HG02981 (cell line): Measurements from ENCODE around the gene FAM83E.

Experiments
- ATAC-seq: cut with Tn5 transposase; IDR thresholded peaks from one replicate; pipeline ENCODE4 v1.9.1; 2021; ENCODE audit warnings: mild to moderate bottlenecking, moderate library complexity; ENCODE audit not compliant: unreplicated experiment

FAM83E gene

GRCh38 chr19:48613024-48613851 is 1.6 kb downstream of the FAM83E start:
- no peak for ATAC-seq

GRCh38 chr19:48611872-48612271 is 3.0 kb downstream of the FAM83E start:
- ATAC-seq = no peak

GRCh38 chr19:48609571-48610108 is 5.2 kb downstream of the FAM83E start:
- ATAC-seq = no peak

- peak; percentile 60 for ATAC-seq
Measured at GRCh38 chr19:48608798-48609263, 6.0 kb downstream of the FAM83E start.

- ATAC-seq = no peak
Measured at GRCh38 chr19:48607359-48607755, 7.5 kb downstream of the FAM83E start.

GRCh38 chr19:48606463-48607358 is 8.2 kb downstream of the FAM83E start, which contains the start of gene SPACA4:
Gene SPACA4 (plus strand): TSS chr19:48606742. CDS start chr19:48606979, 237 bp downstream.
- no peak for ATAC-seq

- no peak for ATAC-seq
Measured at GRCh38 chr19:48603850-48604249, 11.0 kb downstream of the FAM83E start.

- no peak for ATAC-seq
Measured at GRCh38 chr19:48603449-48603848, 11.4 kb downstream of the FAM83E start.

GRCh38 chr19:48603001-48603400 is 11.9 kb downstream of the FAM83E start:
- no peak for ATAC-seq

DNA sequence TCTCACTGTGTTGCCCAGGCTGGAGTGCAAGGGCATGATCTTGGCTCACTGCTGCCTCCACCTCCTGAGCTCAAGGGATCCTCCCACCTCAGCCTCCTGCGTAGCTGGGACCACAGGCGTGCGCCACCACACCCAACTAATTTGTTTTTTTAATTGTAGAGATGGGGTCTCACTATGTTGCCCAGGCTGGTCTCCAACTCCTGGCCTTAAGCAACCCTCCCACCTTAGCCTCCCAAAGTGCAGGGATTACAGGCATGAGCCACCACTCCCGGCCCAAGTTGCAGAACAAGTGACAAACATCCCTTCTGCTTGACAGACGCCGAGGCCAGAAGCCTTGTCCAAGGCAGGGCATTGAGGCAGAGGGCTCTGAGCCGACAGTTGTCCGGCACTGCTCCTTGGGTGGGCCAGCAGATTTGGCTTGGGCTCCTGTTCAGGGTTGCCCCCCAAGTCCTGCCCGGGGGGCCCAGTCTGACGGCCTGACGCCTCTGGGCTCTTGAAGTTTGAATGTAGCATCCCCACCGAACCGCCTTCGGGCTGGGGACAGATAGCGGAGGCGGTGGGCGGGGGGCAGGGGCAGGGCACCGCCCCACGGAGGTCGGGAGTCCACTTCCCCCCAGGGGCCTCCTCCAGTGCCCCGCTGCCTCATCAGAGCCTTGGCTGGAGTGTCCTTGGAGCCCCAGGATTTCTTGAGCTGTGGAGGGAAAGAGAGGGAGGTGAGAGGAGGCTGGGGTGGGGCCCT is 14.0 kb downstream of the FAM83E start:
- no peak for ATAC-seq

DNA sequence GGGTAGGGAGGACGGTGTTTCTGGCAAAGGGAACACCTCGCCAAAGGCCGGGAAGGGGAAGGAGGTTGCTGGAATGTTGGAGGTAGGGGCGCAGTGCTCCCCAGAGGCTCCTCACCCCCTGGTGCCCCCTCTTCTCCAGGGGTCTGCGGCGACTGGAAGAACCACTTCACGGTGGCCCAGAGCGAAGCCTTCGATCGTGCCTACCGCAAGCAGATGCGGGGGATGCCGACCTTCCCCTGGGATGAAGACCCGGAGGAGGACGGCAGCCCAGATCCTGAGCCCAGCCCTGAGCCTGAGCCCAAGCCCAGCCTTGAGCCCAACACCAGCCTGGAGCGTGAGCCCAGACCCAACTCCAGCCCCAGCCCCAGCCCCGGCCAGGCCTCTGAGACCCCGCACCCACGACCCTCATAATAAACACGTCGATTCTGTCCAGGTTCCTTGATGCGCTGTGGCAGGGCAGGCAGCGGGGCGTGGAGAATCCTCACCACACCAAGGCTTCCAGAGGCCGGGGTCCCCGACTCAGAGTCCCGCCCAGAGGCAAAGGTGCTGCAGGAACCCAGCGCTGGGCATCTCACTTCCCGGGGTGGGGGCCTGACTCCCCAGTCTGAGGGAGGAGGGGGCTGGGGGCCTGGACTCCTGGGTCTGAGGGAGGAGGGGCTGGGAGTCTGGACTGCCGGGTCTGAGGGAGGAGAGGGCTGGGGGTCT is 15.7 kb downstream of the FAM83E start:
- no peak for ATAC-seq

DNA sequence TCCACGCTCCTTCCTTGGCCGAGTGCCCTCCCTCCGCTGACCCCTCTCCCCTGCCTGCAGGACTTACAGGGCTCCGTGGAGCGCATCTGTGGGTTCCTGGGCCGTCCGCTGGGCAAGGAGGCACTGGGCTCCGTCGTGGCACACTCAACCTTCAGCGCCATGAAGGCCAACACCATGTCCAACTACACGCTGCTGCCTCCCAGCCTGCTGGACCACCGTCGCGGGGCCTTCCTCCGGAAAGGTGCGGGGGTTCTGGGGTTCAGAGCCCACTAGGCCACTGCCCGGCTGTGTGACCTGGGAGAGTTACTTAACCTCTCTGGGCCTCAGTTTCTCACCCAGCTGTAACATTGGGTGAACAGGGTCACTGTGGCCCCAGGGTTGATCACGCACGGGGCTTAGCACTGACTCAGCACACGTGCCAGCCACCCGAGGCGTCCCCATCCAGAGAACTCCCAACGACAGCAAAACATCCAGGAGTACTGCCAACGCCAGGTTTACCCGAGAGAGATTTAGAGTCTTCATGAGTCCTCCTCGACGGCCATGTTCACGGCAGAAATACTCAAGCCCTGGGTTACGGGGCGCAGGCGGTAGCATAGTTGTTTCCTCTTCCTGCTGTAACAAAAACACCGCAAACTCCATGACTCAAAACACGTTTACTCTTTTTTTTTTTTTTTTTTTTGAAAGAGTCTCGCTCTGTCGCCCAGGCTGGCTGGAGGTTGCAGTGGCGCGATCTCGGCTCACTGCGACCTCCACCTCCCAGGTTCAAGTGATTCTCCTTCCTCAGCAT is 18.0 kb downstream of the FAM83E start:
- no peak for ATAC-seq

DNA sequence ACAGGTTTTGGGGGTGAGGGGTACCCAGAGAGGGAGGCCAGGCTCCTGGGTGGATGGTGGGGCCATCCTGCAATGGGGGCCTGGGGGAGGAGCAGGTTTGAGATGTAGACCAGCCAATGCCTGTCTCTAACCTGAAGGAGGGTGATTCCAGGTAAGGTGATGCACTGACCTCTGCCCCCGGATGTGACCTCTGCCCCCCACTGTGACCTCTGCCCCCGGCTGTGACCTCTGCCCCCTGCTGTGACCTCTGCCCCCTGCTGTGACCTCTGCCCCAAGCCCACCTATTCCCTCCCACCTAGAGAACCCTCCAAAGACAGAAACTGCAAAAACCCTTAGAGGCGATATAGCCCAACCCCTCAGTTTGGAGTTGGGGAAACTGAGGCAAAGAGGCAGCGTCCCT is 18.6 kb downstream of the FAM83E start:
- no peak for ATAC-seq

DNA sequence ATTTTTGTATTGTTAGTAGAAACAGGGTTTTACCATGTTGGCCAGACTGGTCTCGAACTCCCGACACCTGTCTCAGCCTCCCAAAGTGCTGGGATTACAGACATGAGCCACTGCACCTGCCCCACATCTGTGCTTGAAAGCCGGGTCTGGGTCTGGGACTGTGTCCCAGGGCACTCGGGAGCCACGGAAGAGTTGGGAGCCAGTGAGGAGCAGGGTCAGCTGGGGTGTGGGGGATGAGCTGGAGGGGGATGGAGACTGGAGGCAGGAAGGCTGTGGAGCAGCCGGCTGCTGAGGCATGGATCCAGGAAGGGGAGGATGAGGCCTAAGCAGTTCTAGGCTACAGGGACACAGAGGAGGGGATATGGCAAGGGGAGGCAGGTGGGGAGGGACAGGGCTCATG is 19.0 kb downstream of the FAM83E start:
- no peak for ATAC-seq

DNA sequence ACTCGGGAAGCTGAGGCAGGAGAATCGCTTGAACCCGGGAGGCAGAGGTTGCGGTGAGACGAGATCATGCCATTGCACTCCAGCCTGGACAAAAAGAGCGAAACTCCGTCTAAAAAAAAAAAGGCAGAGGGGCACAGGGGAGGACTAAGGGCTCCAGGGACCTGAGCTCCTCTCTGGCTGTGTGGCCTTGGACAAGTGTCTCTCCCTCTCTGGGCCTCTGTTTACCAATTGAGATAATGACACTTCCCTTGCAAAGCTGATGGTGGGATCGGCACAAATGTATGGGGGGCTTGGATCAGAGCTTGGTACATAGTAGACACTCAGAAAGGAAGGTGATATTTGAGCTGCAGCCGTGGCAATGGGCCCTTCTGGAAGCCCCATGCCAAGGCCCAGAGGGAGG is 19.7 kb downstream of the FAM83E start:
- no peak for ATAC-seq

GRCh38 chr19:48591021-48591420 is 23.9 kb downstream of the FAM83E start:
- ATAC-seq = no peak

DNA sequence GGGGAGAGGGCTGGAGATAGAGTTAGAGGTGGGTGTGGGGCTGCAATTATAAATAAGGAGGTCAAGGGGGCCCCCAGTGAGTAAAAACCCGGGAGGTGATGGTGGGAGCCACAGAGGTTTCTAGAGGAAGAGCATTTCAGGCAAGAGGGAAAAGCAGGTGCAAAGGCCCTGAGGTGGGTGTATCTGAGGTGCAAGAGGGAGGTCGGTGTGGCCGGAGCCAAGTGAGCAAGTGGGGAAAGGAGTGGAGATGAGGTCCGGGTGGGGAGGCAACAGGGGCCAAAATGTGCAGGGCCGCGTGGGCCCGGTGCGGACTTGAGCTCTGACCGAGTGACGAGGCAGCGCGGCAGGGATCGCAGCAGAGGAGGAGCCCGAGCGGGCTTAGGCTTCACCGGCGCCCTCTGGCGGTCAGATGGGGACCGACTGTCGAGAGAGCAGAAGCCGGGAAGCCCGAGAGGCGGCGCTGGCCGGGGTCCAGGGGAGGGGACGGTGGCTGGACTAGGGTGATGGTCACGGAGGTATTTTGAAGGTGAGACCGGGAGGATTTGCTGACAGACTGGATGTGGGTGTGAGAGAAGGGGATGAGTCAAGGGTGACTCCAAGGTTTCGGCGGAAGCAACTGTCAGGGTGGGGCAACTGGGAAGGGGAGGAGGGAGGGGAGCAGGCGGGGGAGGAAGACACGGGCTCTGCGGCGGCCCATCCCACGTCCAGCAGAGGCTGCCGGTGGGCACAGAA is 26.0 kb downstream of the FAM83E start:
- no peak for ATAC-seq

DNA sequence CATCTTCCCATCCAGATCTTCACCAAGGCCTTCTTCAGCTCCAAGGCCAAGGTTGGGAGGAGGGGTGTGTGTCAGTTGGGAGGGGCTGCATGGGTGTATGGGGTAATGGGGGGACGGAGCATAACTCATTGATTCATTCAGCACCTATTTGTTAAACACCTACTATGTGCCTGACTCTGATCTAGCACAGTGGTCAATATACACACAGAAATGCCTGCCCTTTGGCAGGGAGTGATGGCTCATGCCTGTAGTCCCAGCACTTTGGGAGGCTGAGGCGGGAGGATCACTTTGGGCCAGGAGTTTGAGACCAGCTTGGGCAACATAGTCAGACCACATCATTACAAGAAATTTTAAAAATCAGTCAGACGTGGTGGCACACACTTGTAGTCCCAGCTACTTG is 27.5 kb downstream of the FAM83E start:
- ATAC-seq = no peak

- no peak for ATAC-seq
Measured at GRCh38 chr19:48582168-48582567, 32.7 kb downstream of the FAM83E start.
